Activated CD4-positive, alpha-beta T cell treated with anti-CD3 and anti-CD28 coated beads, Interleukin-2, Interleukin-6, amounts not matched to agents 100 ng/mL and 50 ng/mL, durations not matched to agents 16 hours and 8 hours (primary cell): ENCODE data around the gene GALNT4.

Experiments
- DNase-seq: peaks from one replicate; pipeline ENCODE4 v3.0.0-alpha.2; 2020

The GALNT4 gene

DNA sequence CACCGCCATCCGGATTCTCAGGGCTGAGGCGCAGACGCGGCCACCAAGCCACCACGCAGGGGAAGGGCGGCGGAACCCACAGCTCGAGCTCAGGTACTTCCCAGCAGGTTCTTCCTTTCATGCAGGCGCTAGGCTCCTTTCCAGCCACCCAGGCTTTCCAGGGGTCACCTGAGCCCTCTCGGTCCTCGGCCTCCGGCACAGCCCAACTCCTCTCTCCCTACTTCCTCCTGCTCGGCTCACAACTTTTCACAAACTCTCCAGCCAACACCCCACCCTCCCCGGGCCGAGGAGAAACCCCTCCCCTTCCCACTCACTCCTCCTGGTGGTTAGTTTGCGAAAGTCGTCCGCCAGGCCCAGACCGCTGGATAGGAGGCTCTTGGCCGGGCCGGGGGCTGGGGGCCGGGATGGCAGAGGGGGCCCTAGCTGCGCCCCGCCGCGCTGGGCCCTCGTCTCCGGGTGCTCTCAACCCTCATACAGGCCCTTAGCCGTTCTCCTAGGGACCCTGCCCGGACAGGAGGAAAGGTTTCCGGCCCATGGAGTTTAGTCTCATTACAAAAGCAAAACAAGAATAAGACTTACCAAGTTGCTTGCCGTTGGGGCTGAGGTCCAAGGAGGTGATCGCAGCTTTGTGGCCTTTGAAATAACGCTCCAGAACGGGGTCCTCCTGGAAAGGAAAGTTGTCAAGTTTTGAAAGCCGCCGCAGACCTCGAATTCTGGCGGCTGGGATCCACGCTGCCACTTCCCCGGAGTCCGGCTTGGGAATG, at the start of gene GALNT4:
Gene GALNT4, minus strand, starts transcription at position 256 of the 764 bp plus-strand sequence. Its CDS starts 247 bp downstream, at position 9.
- DNase-seq, result peak; percentile 89

DNA sequence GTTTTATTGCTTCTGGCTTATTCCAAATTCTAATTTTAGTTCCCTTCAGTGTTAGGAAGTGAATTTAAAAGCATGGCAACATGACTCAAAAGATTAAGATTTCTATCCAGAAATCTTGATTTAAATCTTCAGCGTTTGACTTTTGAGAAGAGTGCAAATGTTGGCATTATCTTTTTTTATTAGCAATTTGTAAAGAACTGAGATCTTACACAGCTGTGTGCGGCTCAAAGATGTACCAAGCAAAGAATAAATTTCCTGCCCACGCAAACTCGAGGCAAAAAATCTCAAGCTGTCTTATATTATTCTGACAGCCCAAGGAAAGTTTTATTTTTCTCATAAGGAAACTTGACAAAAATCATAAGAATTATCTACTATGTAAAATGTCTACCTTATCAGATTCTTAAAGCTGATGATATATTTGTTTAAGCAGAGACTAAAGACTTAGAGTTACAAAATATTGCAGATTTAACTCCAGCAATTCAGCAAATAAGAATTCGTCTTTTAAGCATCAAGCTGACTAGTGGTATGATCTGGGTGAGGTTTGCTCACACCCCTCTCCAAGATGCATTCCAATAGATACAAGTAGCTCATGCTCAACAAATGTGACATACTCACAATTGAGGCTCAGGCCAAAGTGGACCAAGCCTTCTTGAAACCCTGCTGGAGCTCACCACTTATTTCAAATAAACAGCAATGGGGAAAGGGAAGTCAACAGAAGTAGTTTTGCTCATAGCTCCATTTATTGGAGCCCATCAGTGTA, 48.6 kb upstream of the GALNT4 start:
- DNase-seq, result no peak

DNA sequence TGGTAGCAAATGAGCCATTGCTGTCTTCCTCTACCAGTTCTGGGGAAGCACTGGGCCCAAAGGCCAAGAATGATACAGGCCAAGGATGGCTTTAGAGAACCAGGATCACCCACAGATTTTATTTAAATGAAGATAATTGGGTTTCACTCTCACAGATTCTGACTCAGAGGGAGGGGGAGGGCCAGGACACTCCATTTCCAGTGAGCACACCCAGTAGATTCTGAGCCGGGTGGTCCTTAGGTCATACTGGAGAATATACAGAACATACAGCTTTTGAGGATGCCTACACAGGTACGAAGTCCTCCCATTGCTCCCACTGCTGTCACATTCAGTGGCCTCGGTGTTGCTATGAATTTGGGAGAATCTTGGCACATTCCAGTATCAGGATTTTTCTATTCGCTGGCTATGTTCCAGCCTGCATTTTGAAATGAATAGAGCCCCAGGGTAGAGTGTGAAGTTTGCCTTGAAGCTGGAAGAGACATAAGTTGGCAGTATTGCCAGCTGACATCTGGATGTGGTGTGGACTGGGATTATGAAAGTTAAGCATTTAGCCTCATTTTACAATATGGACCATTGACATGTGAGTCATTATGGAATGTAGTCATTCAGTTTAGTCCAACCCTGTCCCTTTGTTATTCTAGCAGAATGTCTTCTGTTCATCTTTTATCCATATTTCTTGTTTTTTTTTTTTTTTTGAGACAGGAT, 47.0 kb upstream of the GALNT4 start:
- DNase-seq, result no peak

DNA sequence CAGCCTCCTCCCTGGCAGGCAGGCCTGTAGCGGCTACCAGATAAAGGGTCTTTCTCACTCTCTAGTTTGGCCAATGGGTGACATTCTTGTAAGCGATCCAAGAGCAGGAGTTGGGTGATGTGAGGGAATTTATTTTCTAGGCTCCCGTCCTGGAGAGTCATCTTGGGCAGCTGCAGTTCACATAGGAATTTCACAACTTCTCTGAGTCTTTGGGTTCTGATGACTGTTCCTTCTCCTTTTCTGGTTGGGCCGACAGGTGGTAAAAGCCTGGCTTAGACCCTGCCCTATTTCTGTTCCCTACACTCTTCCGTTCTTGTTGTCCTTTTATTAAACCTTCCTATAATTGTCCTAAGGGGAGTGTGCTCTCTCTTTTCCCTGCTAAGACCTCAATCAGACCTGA, 43.9 kb upstream of the GALNT4 start:
- no peak for DNase-seq

DNA sequence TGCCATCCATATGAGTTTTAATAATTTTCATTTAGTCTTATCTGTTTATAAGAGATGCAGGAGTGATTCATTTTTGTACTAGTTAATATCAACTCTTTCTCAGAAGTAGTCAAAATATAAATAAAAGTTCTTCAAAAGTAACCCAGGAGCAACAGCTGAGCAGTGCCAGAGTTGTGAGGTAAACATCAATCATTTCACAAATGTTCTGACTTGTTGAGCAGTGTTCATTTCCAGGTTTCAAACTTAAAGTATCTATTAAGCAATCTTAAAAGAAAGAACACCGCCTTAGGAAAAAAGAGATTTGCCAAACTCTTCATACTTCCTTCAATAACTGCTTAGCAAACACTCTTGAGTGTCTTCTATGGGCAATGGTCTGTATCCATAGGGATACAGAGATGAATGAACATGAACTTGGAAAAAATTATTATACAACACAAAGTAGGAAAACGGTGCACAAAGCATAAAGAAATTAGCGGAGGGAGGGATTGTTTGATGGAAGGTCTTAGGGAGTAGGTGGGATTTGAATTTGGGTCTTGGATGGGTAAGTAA, 43.2 kb upstream of the GALNT4 start:
- no peak for DNase-seq

DNA sequence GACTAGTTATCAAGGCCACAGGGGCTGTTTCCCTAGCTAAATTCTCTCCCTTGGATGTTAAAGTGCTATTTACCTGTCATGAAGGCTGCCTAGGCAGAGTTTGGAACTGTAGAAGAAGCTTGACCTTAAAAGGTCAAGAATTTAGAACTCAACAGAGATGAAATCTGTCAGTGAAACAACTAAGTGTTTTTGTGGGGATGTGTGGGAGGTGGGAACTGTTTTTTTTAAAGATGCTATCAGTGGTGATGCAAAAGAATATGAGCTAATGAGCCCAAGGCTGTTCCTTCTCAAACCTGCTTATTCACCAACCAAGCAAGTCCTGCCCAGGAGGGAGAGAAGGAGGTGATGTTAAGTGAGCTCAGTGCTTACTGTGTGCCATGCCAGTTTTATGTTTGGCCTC, 42.0 kb upstream of the GALNT4 start:
- DNase-seq, result peak; percentile 2

DNA sequence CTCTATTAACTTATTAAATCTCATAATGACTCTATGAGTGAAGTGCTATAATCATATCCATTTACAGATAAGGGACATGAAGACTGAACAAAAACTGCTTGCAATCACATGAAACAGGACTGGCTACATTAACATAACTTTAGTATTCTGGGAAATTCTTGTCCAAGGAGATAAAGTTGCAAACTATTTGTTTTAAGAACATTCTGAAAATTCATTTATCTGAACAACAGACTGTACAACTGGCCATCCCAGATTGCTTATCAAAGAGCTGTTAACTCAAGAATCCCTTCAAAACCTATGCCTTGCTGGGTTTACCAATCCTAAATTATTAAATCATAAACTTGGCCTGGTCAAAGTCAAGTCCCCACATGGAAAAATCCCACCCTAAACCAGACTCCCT, 40.4 kb upstream of the GALNT4 start:
- DNase-seq, result no peak

DNA sequence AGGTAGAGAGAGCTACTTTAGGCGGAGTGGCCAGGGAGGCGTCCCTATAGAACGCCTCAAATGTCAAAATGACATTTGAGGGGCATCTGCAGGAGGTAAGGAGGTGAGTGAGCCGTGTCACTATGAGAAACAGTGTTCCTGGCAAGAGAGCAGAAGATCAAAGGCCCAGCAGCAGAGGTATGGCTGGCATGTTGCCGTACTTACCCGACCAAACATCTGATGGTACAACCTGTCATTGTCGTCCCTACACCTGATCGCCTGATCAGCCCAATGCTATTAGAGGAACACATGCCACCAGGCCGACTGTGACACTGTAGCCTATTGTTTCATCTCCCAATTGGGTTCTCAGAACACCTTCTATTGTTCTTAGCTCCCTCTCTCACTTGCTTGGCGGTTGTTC, 35.2 kb upstream of the GALNT4 start:
- no peak for DNase-seq

DNA sequence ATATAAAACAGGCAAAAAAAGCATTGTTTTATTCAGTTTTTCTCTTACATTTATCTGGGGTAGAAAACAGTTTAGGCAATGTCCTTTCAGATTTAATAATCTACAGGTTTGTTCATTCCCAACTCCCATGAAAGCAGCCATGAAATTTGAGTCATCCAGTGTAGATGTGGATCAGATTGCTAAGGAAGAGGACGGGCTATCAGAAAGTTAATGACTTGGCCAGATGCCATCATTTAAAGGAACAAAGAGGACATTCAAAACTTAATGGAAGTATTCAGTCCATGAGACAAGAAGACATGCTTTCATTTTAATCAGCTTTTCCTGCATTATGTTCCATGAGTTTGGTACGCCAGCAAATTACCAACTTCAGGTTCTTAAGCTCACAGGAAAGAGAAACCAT, 32.4 kb upstream of the GALNT4 start:
- DNase-seq, result no peak

DNA sequence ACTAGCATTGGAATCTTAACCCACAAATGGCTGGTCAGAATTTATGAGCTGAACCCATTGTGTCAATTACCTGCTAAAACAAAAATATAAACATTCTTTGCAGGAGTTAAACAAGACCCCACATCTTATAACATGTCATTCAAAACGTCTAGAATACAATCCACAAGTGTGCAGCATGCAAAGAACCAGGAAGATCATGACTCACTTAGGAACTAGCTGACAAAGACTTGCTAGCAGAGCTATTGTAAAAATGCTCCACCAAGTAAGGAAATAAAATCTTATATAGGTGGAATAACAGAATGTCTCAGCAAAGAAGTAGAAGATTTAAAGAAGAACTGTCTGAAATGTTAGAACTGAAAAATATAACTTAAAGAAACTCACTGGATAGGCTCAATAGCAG, 27.8 kb upstream of the GALNT4 start:
- no peak for DNase-seq

DNA sequence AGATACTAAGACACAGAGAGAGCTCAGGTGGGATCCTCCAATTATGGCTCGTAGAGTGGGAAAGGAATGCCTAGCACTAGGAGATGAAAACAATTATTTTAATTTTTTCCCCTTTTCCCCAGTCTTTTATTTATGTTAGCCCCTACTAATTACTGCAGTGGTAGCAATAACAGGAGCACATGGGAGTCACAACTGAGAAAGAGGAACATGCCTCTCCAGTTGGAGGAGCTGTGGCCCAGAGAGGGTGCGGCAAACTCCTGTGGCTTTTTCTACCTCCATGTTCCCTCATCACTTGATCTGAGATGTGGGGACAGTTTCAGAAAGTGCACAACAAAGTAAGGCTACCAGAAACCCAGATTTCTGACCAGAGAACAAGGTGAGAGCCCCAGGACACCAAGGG, 27.2 kb upstream of the GALNT4 start:
- DNase-seq, result no peak

DNA sequence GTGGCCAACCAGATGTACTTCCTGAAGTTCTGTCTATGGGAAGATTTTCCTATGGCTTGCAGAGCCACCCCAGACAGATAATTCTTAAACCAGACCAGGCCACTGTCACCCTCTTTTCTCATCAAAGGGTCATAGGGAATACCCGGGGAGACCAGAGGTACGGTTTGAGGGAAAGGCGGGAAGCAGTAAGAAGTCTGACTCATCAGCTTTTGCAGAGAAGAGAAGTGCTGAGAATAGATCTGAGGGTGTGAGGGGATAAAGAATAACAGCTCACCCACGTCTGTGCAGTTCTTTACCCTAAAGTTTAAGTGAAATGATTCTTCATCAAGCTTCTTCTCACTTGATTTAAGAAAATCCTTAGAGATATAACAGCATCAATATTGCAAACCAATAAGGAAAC, 22.5 kb upstream of the GALNT4 start:
- no peak for DNase-seq

DNA sequence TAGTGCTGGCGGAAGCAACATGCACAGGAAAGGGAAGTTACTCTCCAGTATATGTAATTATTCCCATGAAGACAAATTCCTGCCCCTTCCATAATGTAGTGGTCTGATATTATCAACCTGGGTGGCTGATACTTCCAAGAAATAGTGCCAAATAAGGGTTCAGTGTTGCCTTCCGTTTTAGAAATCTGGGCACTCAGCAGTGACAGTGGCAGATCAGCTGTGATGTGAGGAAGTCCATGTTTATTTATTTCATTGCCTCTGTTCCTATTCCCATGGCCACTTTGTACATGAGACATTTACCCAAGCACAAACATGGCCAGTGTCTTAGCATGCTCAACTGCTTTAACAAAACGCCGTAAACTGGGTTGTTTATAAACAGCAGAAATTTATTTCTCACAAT, 21.6 kb upstream of the GALNT4 start:
- DNase-seq, result no peak

DNA sequence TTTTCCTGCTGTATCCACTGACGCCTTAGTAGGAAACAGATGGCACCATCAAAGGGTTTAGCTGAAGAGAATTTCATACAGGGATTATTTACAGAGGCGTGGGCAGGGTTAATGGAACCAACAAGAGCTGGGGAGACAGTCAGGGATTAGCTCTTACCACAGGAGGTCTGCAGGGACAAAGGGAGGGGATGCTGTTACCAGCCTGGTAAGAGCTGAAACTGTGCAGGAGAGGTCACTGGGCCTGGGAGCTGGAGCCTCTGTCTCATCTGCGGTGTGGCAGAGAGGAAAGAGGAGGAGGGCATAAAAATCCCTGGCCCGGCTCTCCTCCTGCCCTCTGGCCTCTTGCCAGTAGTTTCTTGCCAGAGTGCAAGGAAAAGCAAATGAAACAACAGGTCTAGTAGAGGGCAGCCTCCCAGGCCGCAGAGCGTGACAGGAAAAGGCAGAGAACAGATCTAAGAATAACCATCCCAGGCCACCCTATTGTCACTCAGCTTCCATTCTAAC, 20.1 kb upstream of the GALNT4 start:
- DNase-seq, result no peak

DNA sequence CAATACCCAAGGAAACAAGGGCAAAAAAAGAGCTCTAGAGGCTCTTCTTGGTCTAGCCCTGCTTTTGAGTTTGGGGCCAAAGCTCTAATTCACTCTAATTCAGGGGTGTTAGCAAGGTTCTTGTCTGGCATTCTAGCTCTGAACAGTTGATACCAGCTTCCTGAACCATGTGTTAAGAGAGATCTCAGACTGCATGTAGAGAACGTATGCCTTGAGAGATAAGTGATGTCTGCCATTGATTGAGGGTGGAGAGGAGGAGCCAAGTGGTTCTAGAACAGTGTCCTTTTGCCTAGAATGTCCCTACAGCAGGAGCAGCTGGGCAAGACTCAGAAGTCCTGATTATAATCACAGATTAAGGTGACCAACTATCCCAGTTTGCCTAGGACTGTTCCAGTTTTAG, 19.4 kb upstream of the GALNT4 start:
- no peak for DNase-seq

DNA sequence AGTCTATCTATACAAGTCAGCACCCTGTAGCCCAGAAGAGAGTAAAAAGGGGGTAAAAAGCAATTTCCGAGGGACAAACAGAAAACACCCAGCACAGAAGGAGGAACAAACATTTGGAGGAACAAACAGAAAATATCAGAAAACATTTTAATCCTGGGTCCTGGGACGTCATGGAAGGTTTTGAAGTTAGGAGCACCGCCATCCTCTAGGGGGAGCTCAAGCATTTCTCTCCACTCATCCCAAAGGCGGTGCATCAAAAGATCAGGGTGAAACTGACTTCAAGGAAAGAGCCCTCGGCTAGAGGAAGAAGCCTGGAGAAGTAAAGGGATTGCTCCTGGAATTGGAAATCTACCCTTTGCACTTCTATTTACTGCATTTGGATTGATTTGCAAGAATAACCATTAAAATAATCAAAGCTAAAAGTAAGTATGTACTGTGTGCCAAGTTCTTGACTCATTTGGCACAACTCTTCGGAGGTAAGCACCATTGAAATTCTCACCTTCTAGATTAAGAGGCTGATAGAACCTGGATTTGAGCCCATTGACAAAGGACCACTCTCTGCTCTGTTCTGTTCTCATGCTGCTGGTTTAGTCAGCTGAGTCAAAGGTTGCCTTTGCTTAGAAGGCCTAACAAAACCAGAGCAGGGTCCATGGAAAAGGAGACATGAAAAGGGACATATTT, 18.5 kb upstream of the GALNT4 start:
- DNase-seq, result peak; percentile 76

DNA sequence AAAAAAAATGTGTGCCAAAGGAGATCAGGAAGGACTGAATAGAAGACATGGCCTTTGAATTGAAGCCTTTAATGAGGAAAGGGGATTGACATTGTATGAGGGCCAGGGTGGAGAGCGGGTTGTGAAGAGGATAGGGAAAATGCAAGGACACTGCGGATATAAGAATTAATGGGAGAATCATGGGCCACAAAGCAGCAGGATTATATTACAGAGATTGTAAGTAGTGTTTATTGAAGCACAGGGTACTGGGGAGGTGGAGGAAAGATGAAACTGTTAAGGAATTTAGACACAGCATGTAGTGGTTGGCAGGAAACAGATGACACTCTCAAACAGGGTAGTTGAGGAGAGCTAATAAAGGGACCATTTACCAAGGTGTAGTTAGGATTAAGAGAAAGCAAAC, 17.6 kb upstream of the GALNT4 start:
- no peak for DNase-seq

DNA sequence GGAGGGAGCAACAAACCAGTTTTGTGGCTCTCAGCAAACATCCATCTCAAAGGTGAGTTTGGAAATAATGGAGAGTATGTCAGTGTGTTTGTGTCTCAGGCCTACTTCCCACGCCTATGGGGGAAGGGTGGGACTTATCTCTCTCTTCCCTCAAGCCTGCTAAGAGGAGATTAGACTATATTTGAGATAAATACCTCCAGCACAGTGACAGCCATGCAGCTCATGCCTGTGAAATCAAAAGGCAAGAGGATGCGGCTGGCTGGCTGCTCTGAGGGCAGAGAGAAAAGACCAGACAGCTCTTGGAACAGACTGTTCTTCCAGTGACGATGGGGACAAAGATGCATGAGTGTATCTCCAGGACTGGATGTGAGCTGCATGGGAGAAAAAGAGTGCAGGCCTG, 16.0 kb upstream of the GALNT4 start:
- DNase-seq, result no peak

DNA sequence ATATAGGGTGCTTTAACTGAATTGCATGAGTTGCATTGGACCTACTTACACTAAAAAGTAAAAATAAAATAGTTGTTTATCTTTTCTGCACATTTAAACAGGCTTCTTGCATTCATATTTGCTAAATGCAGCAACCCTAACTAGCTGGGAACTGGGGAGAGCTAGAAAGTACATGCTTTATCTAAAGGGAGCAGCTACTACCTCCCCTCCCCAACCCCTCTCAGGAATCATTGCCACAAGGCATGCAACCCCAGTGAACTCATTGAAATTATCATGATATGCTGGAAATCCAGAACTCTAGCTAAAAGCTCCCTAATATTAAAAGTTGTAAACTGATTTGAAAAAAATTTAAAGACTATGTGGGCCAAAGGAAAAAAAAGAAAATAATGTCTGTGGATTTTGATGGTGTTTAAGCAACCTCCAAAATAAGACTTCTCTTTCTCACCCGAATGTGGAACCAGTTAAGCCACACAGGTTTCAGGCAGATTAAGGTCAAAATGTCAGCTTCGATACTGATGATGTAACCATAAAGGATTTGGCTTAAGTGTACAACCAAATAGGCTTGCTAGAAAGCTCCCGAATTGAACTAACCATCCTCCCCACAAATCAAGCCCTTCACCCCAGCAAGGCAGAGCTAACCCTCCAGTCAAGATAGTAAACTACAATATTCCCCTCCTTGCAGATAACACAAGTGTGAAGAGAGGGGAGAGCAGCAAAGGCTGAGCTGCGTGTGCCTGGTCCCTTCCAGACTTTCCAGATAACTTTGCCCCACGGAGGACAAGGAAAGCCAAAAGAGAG, 15.0 kb upstream of the GALNT4 start:
- DNase-seq, result no peak

DNA sequence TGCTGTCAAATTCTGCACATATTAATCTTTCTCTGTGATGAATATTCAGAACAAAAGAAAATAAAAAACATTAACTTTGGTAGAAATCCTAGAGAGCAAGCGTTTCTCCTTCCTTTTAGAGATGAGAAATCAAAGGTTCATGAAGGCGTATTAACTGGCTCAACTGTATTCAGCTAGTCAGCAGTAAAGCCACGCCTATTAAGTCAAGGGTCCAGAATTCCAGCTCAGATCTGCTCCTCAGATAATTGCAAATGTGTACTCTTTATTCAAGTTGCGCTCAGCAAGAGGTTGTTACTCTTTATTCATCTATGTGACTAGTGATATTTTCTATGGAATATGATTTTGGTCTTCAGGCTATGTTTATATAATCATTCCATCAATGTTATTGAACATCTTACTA, 14.3 kb upstream of the GALNT4 start:
- DNase-seq, result no peak

DNA sequence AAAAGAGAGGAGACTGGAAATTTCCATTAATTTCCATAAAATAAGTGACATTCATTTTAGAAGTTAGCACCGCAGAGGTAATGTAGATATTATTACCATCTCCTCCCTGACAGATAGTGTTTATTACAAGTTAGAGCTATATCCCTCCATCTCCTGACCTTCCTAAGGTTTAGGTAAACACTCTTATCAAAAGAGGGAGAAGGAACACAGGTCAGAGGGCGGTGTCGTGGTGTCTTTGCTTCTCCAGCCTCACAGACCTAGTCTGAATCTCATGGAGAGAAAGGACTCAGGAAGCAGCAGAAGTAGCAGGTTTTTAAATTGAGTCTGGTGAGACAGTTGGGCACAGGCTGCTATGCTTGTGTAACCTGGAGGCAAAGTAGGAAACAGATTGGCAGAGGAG, 12.8 kb upstream of the GALNT4 start:
- no peak for DNase-seq

DNA sequence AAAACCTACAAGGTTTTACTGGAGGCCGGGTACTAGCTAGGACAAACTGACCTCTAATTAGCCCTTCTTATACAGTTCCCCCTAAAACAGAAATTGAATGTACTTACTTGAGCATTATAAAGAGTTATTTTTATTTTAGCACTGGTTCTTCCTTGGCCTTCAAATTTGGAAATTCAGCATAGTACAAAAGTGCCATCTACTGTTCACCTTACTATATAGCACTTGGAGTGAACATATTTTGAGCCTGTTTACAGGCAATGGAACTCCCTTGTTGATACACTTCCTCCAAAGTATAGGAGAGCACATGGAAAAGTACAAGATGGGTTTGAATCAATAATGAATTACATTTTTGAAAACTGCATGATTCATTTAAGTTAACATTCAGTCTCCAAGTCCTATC, 5.1 kb upstream of the GALNT4 start:
- DNase-seq, result peak; percentile 60
